H9 (cell line): ENCODE results near the gene SPP1. TPM values are rescaled to one million over a fixed set of nuclear protein-coding genes. Genes with fewer than 3 reads are reported as not detected.

ENCODE experiments used
- DNase-seq: peaks from one replicate; pipeline ENCODE4 v3.0.0-alpha.2; 2017
- H2AFZ ChIP-seq: one replicate; pipeline ENCODE4 v1.6.1; 2013; ENCODE audit warnings: mild to moderate bottlenecking, low read length, control low read depth, moderate library complexity
- H2AK5ac ChIP-seq: 2 replicates; pipeline ENCODE4 v1.6.1; 2013; ENCODE audit warnings: low read length, control low read depth, mixed read lengths; ENCODE audit not compliant: insufficient read length
- H2BK120ac ChIP-seq: one replicate; pipeline ENCODE4 v1.6.1; 2013; ENCODE audit warnings: low read depth, mild to moderate bottlenecking, low read length, control low read depth, inconsistent platforms; ENCODE audit not compliant: poor library complexity, severe bottlenecking
- H2BK12ac ChIP-seq: 2 replicates; pipeline ENCODE4 v1.6.1; 2013; ENCODE audit warnings: low read length, control low read depth, mixed read lengths, low read depth; ENCODE audit not compliant: insufficient read length
- H2BK15ac ChIP-seq: 2 replicates; pipeline ENCODE4 v1.6.1; 2013; ENCODE audit warnings: low read depth, low read length, control low read depth
- H2BK20ac ChIP-seq: one replicate; pipeline ENCODE4 v1.6.1; 2013; ENCODE audit warnings: low read depth, mild to moderate bottlenecking, low read length, control low read depth, inconsistent platforms; ENCODE audit not compliant: poor library complexity, severe bottlenecking
- H2BK5ac ChIP-seq: 2 replicates; pipeline ENCODE4 v1.6.1; 2013; ENCODE audit warnings: low read length, control low read depth, mixed read lengths; ENCODE audit not compliant: insufficient read length
- H3K14ac ChIP-seq: 2 replicates; pipeline ENCODE4 v1.6.1; 2013; ENCODE audit warnings: low read length, control low read depth; ENCODE audit not compliant: insufficient read depth
- H3K18ac ChIP-seq: 2 replicates; pipeline ENCODE4 v1.6.1; 2013; ENCODE audit warnings: low read depth, mild to moderate bottlenecking, mixed read lengths, low read length, control low read depth; ENCODE audit not compliant: insufficient read length
- H3K23ac ChIP-seq: 2 replicates; pipeline ENCODE4 v1.6.1; 2013; ENCODE audit warnings: low read length, control low read depth, mixed read lengths, low read depth; ENCODE audit not compliant: insufficient read length
- H3K23me2 ChIP-seq: 2 replicates; pipeline ENCODE4 v1.6.1; 2013; ENCODE audit warnings: low read depth, mild to moderate bottlenecking, mixed read lengths, low read length, control low read depth; ENCODE audit not compliant: insufficient read length, poor library complexity, severe bottlenecking
- H3K27ac ChIP-seq: 2 replicates; pipeline ENCODE4 v1.5.1; 2013; ENCODE audit warnings: low read length, control low read depth, mixed read lengths, low read depth; ENCODE audit not compliant: insufficient read length
- H3K27me3 ChIP-seq: 2 replicates; pipeline ENCODE4 v1.6.1; 2013; ENCODE audit warnings: low read length, control low read depth, inconsistent platforms; ENCODE audit not compliant: insufficient read depth
- H3K4ac ChIP-seq: 2 replicates; pipeline ENCODE4 v1.6.1; 2013; ENCODE audit warnings: low read depth, mild to moderate bottlenecking, control low read depth, inconsistent platforms, low read length, moderate library complexity
- H3K4me1 ChIP-seq: 2 replicates; pipeline ENCODE4 v1.6.1; 2013; ENCODE audit warnings: low read length, control low read depth, inconsistent platforms; ENCODE audit not compliant: insufficient read depth
- H3K4me2 ChIP-seq: 2 replicates; pipeline ENCODE4 v1.6.1; 2013; ENCODE audit warnings: low read length, control low read depth, mixed read lengths; ENCODE audit not compliant: insufficient read length, insufficient read depth
- H3K56ac ChIP-seq: 2 replicates; pipeline ENCODE4 v1.6.1; 2013; ENCODE audit warnings: low read depth, mild to moderate bottlenecking, mixed read lengths, low read length, control low read depth; ENCODE audit not compliant: insufficient read length
- H3K79me1 ChIP-seq: 2 replicates; pipeline ENCODE4 v1.6.1; 2013; ENCODE audit warnings: low read depth, mild to moderate bottlenecking, moderate library complexity, low read length, control low read depth, inconsistent platforms; ENCODE audit not compliant: insufficient read depth, poor library complexity, severe bottlenecking
- H3K79me2 ChIP-seq: 2 replicates; pipeline ENCODE4 v1.6.1; 2013; ENCODE audit warnings: low read length, control low read depth, inconsistent platforms; ENCODE audit not compliant: insufficient read depth
- H3K9ac ChIP-seq: 2 replicates; pipeline ENCODE4 v1.6.1; 2013; ENCODE audit warnings: low read length, control low read depth, mixed read lengths; ENCODE audit not compliant: insufficient read length; ENCODE audit errors: extremely low read depth
- H3K9me3 ChIP-seq: one replicate; pipeline ENCODE4 v1.6.1; 2013; ENCODE audit warnings: low read depth, low read length, inconsistent platforms; ENCODE audit not compliant: control insufficient read depth
- H3T11ph ChIP-seq: one replicate; pipeline ENCODE4 v1.6.1; 2013; ENCODE audit warnings: mild to moderate bottlenecking, low read length, control low read depth, inconsistent platforms
- H4K20me1 ChIP-seq: one replicate; pipeline ENCODE4 v1.6.1; 2013; ENCODE audit not compliant: control insufficient read depth, insufficient read length, insufficient read depth
- H4K5ac ChIP-seq: 2 replicates; pipeline ENCODE4 v1.6.1; 2013; ENCODE audit warnings: low read depth, mild to moderate bottlenecking, mixed read lengths, low read length, control low read depth; ENCODE audit not compliant: insufficient read length
- H4K8ac ChIP-seq: replicated peaks from 2 replicates; pipeline ENCODE4 v1.6.1; 2013; ENCODE audit warnings: low read length, control low read depth, mixed read lengths, low read depth; ENCODE audit not compliant: insufficient read length
- H4K91ac ChIP-seq: 2 replicates; pipeline ENCODE4 v1.6.1; 2013; ENCODE audit warnings: low read depth, mild to moderate bottlenecking, moderate library complexity, mixed read lengths, low read length, control low read depth; ENCODE audit not compliant: insufficient read length
- H3K27ac Mint-ChIP-seq, 3 experiments: 2 replicates in 2 of 3; 3 replicates in 1 of 3; pipeline ENCODE4 v1.8.0; 2020 to 2021; ENCODE audit warnings: mixed read lengths in 3 of 3, mild to moderate bottlenecking in 1 of 3, moderate library complexity in 1 of 3
- H3K27me3 Mint-ChIP-seq: 2 replicates; pipeline ENCODE4 v1.8.0; 2021; ENCODE audit warnings: low read depth, mild to moderate bottlenecking, moderate library complexity, mixed read lengths
- H3K36me3 Mint-ChIP-seq, 3 experiments: 2 replicates in 2 of 3; 3 replicates in 1 of 3; pipeline ENCODE4 v1.8.0; 2020 to 2021; ENCODE audit warnings: low read depth in 3 of 3, mixed read lengths in 3 of 3; ENCODE audit not compliant: insufficient read depth in 1 of 3
- H3K4me1 Mint-ChIP-seq, 2 experiments: 2 replicates each; pipeline ENCODE4 v1.8.0; 2020; ENCODE audit warnings: mixed read lengths in 2 of 2
- H3K4me3 Mint-ChIP-seq, 2 experiments: 2 replicates in 1 of 2; 3 replicates in 1 of 2; pipeline ENCODE4 v1.8.0; 2020 to 2021; ENCODE audit warnings: mild to moderate bottlenecking in 2 of 2, mixed read lengths in 2 of 2, moderate library complexity in 1 of 2
- H3K9me3 Mint-ChIP-seq, 2 experiments: 2 replicates in 1 of 2; 3 replicates in 1 of 2; pipeline ENCODE4 v1.8.0; 2020; ENCODE audit warnings: mild to moderate bottlenecking in 2 of 2, mixed read lengths in 2 of 2, moderate library complexity in 1 of 2
- CTCF ChIP-seq: fragments of 200-600 bp; sonication (generic); conservative IDR thresholded peaks from 3 replicates; pipeline ENCODE4 v1.8.0; 2021; ENCODE audit warnings: antibody characterized with exemption, mild to moderate bottlenecking
- WGBS: extraction: QIAGEN DNeasy Blood & Tissue Kit; methylation state at CpG from one replicate; pipeline ENCODE4 v1.1.7; 2013; ENCODE audit warnings: missing lambda C conversion rate, low lambda C conversion rate, mixed read lengths; ENCODE audit not compliant: insufficient read length; ENCODE audit errors: extremely low coverage; 5-methylcytosine and 5-hydroxymethylcytosine counted together
- total RNA-seq: library from RNA; stranded (reverse); gene quantifications from 2 replicates; pipeline ENCODE4 v1.2.1, GENCODE V29; 2021

Gene SPP1
- total RNA-seq, 1 experiment from 2014 or later: 13.2 TPM

- no peaks in the 10 kb centered on the region for H3K79me2 ChIP-seq
- peaks cover 2% of the 10 kb centered on the region; the same call in 1 of the 2 replicates for H3K27me3 Mint-ChIP-seq
- H3K9me3 Mint-ChIP-seq: peaks cover 0 to 3% of the 10 kb centered on the region in 2 experiments; a peak in 1 of 5 replicates
- H4K91ac ChIP-seq: no peak overlapping the region
- H2BK15ac ChIP-seq: no peak overlapping the region
- no peak overlapping the region for H3K18ac ChIP-seq
- H4K5ac ChIP-seq: no peak overlapping the region
- no peaks in the 10 kb centered on the region; the same call in 1 of the 2 replicates for H3K4me1 ChIP-seq
- H3K23ac ChIP-seq: no peak overlapping the region
- no peaks in the 10 kb centered on the region for H3K27me3 ChIP-seq
- no peak overlapping the region for H3K4me3 Mint-ChIP-seq
- no peak overlapping the region for H3K4ac ChIP-seq
- H2BK12ac ChIP-seq: no peak overlapping the region
- H2AFZ ChIP-seq: no peak overlapping the region
- no peaks in the 10 kb centered on the region for H3K79me1 ChIP-seq
- no peak overlapping the region for H3K14ac ChIP-seq
- H2AK5ac ChIP-seq: no peak overlapping the region
- H2BK120ac ChIP-seq: no peak overlapping the region
- no peak overlapping the region for H3K56ac ChIP-seq
- no peaks in the 10 kb centered on the region for H3K23me2 ChIP-seq
- H3K4me2 ChIP-seq: no peak overlapping the region
- H4K8ac ChIP-seq: no peak overlapping the region
- no peak overlapping the region for H2BK20ac ChIP-seq
- no peak overlapping the region for H3K27ac Mint-ChIP-seq
- H3K9me3 ChIP-seq: no peaks in the 10 kb centered on the region
- WGBS: 100% methylated on average over 2 of the region's 8 CpGs
- no peak for DNase-seq
- H3K9ac ChIP-seq: no peak overlapping the region
- H3K27ac ChIP-seq: no peak overlapping the region
- H3T11ph ChIP-seq: no peak overlapping the region
- H2BK5ac ChIP-seq: no peak overlapping the region
- H3K4me1 Mint-ChIP-seq: peaks cover 24 to 25% of the 10 kb centered on the region in 2 experiments
- TF ChIP-seq CTCF: no peak
- no peaks in the 10 kb centered on the region for H4K20me1 ChIP-seq
- peaks cover 15% of the 10 kb centered on the region in 3 experiments for H3K36me3 Mint-ChIP-seq
Measured at GRCh38 chr4:87944967-87945366, 30.5 kb upstream of the SPP1 start.
